HG02852 (cell line): Measurements from ENCODE around the gene MED13L.
"Not testable (repeated sequence)": the region's sequence is repeated elsewhere in the genome, so short reads cannot be mapped to it uniquely, and the experiment has no call there.

Source experiments
- ATAC-seq: cut with Tn5 transposase; IDR thresholded peaks from one replicate; pipeline ENCODE4 v1.9.1; 2021; ENCODE audit warnings: mild to moderate bottlenecking, moderate library complexity; ENCODE audit not compliant: unreplicated experiment

Gene MED13L

GRCh38 chr12:116249938-116250337 lies 27.6 kb downstream of the MED13L start:
- no peak for ATAC-seq

- ATAC-seq = no peak
These were observed 28.6 kb downstream of the MED13L start for GRCh38 chr12:116248930-116249329.

GRCh38 chr12:116248433-116248832 lies 29.1 kb downstream of the MED13L start:
- ATAC-seq = no peak

GRCh38 chr12:116247377-116247776 lies 30.1 kb downstream of the MED13L start:
- ATAC-seq = no peak

GRCh38 chr12:116246490-116247179 lies 30.9 kb downstream of the MED13L start:
- no peak for ATAC-seq

- ATAC-seq = no peak
These were observed 32.3 kb downstream of the MED13L start for GRCh38 chr12:116245189-116245588.

GRCh38 chr12:116244474-116245090 lies 32.9 kb downstream of the MED13L start:
- no peak for ATAC-seq

- no peak for ATAC-seq
These were observed 33.5 kb downstream of the MED13L start for GRCh38 chr12:116244001-116244400.

- ATAC-seq = no peak
These were observed 34.8 kb downstream of the MED13L start for GRCh38 chr12:116242740-116243139.

GRCh38 chr12:116241157-116241759 lies 36.2 kb downstream of the MED13L start:
- ATAC-seq = no peak

GRCh38 chr12:116238570-116239119 lies 38.8 kb downstream of the MED13L start:
- not testable (repeated sequence) for ATAC-seq

- ATAC-seq = no peak
These were observed 39.3 kb downstream of the MED13L start for GRCh38 chr12:116238149-116238548.

- ATAC-seq = no peak
These were observed 40.5 kb downstream of the MED13L start for GRCh38 chr12:116236976-116237375.

- ATAC-seq = no peak
These were observed 41.3 kb downstream of the MED13L start for GRCh38 chr12:116236148-116236731.

- ATAC-seq = not testable (repeated sequence)
These were observed 43.3 kb downstream of the MED13L start for GRCh38 chr12:116234148-116234547.

- ATAC-seq = no peak
These were observed 43.8 kb downstream of the MED13L start for GRCh38 chr12:116233669-116234068.

GRCh38 chr12:116227811-116228210 lies 49.7 kb downstream of the MED13L start:
- ATAC-seq = no peak

GRCh38 chr12:116226026-116226425 lies 51.5 kb downstream of the MED13L start:
- no peak for ATAC-seq

- no peak for ATAC-seq
These were observed 55.1 kb downstream of the MED13L start for GRCh38 chr12:116222358-116222757.

- no peak for ATAC-seq
These were observed 56.7 kb downstream of the MED13L start for GRCh38 chr12:116220756-116221155.

- no peak for ATAC-seq
These were observed 60.3 kb downstream of the MED13L start for GRCh38 chr12:116217045-116217735.
